HepG2 (cell line): ENCODE measurements around the gene NSUN3.

ENCODE experiments used
- POLR2A ChIP-seq, 2 experiments: IDR thresholded peaks; 2 replicates each; pipeline ENCODE4 v1.6.1; 2011; ENCODE audit warnings: low read depth in 2 of 2, low read length in 2 of 2, mild to moderate bottlenecking in 1 of 2, moderate library complexity in 1 of 2; ENCODE audit not compliant: insufficient read depth in 1 of 2
- ZNF609 ChIP-seq: sonication (generic); formaldehyde crosslinking; IDR thresholded peaks from 2 replicates; pipeline ENCODE4 v1.4.0; 2020; ENCODE audit warnings: mild to moderate bottlenecking, missing genetic modification reagents, borderline replicate concordance
- ZNF670 ChIP-seq: sonication (generic); formaldehyde crosslinking; IDR thresholded peaks from 2 replicates; pipeline ENCODE4 v1.8.0; 2022; ENCODE audit warnings: mild to moderate bottlenecking, missing genetic modification reagents, borderline replicate concordance

GRCh38 chr3:94114666-94115065 lies 51.8 kb downstream of the NSUN3 start:
- TF ChIP-seq ZNF609 (CRISPR knock-in tag) (no peak), ZNF670 (CRISPR knock-in tag) (no peak), POLR2A (IDR thresholded peaks at IDR 0.05; ENCODE audit: insufficient read depth in 1 of 2, low read depth in 2 of 2, low read length in 2 of 2) (no peak)
